B cell (primary cell): ENCODE measurements around the gene PNPLA6. TPM values are rescaled to one million over a fixed set of nuclear protein-coding genes. Genes with fewer than 3 reads are reported as not detected.

Experiments
- ATAC-seq: fragments of 200-7000 bp; cut with Tn5 transposase; one replicate; pipeline ENCODE4 v1.10.0; 2021; ENCODE audit warnings: low read depth, mild to moderate bottlenecking, moderate number of reproducible peaks, moderate library complexity
- CTCF ChIA-PET: fragments of 350-600 bp; sonication (Branson Sonifier 250); formaldehyde crosslinking; loops from one replicate; lab custom pipeline; 2021; ENCODE audit warnings: antibody characterized with exemption, inconsistent platforms; lab: Charles Lee
- POLR2A ChIA-PET: fragments of 350-600 bp; sonication (Branson Sonifier 250); formaldehyde crosslinking; loops from one replicate; lab custom pipeline; 2021; ENCODE audit warnings: antibody characterized with exemption; lab: Charles Lee
- DNase-seq: peaks from one replicate; pipeline ENCODE4 v3.0.0; 2013
- H2AFZ ChIP-seq: 2 replicates; pipeline ENCODE4 v1.6.1; 2012; ENCODE audit warnings: mild to moderate bottlenecking, low read depth, low read length; ENCODE audit not compliant: insufficient read depth, poor library complexity, severe bottlenecking
- H3K27ac ChIP-seq, 2 donors: 1 replicate in 1 of 2; 2 replicates in 1 of 2; pipeline ENCODE4 v1.5.1; 2012 to 2013; ENCODE audit warnings: low read length in 2 of 2, mild to moderate bottlenecking in 2 of 2, moderate library complexity in 1 of 2
- H3K27me3 ChIP-seq, 4 experiments: fragments of 200-600 bp in 1 of 4; sonication (generic) in 1 of 4; replicated peaks in 1 of 4; 1 replicate in 2 of 4; 2 replicates in 2 of 4; pipeline versions ENCODE4 v1.6.1 to v1.7.0; 2013 to 2016; ENCODE audit warnings: low read length in 3 of 4, mild to moderate bottlenecking in 2 of 4, mixed read lengths in 1 of 4, moderate library complexity in 1 of 4; ENCODE audit not compliant: insufficient read depth in 4 of 4, control insufficient read depth in 3 of 4; ENCODE audit errors: control extremely low read depth in 1 of 4
- H3K36me3 ChIP-seq, 2 experiments: replicated peaks in 1 of 2; 1 replicate in 1 of 2; 2 replicates in 1 of 2; pipeline versions ENCODE4 v1.6.1 to v1.7.1; 2013; ENCODE audit warnings: low read length in 1 of 2; ENCODE audit not compliant: insufficient read depth in 2 of 2, control insufficient read depth in 1 of 2; ENCODE audit errors: control extremely low read depth in 1 of 2, extremely low read depth in 1 of 2
- H3K4me1 ChIP-seq, 2 donors: fragments of 200-600 bp in 1 of 2; sonication (generic) in 1 of 2; 1 replicate in 1 of 2; 2 replicates in 1 of 2; pipeline versions ENCODE4 v1.5.1 to v1.6.1; 2013 to 2017; ENCODE audit warnings: low read length in 2 of 2; ENCODE audit not compliant: control insufficient read depth in 2 of 2, insufficient read depth in 2 of 2
- H3K4me2 ChIP-seq: replicated peaks from 2 replicates; pipeline ENCODE3; 2012; ENCODE audit warnings: mild to moderate bottlenecking, low read depth, low read length; ENCODE audit not compliant: poor library complexity, severe bottlenecking
- H3K4me3 ChIP-seq, 5 experiments: fragments of 200-600 bp in 1 of 5; sonication (generic) in 1 of 5; 1 replicate in 3 of 5; 2 replicates in 2 of 5; pipeline versions ENCODE4 v1.5.1 to v1.7.0; 2011 to 2016; ENCODE audit warnings: low read length in 4 of 5, mild to moderate bottlenecking in 4 of 5, low read depth in 2 of 5, control low read depth in 1 of 5, moderate library complexity in 1 of 5; ENCODE audit not compliant: insufficient read depth in 1 of 5; ENCODE audit errors: control extremely low read depth in 1 of 5, extremely low read depth in 1 of 5
- H3K79me2 ChIP-seq: fragments of 200-600 bp; sonication (generic); one replicate; pipeline ENCODE4 v1.6.0; 2016; ENCODE audit warnings: low read length; ENCODE audit not compliant: control insufficient read depth, insufficient read depth
- H3K9ac ChIP-seq: fragments of 200-600 bp; sonication (generic); 2 replicates; pipeline ENCODE4 v1.6.1; 2017; ENCODE audit warnings: mild to moderate bottlenecking, low read length, moderate library complexity
- H3K9me3 ChIP-seq, 3 donors: one replicate each; pipeline versions ENCODE4 v1.6.1 to v1.7.1; 2013; ENCODE audit warnings: low read length in 2 of 3; ENCODE audit not compliant: control insufficient read depth in 2 of 3, insufficient read depth in 1 of 3; ENCODE audit errors: control extremely low read depth in 1 of 3
- H4K20me1 ChIP-seq: 2 replicates; pipeline ENCODE4 v1.6.0; 2012; ENCODE audit warnings: mild to moderate bottlenecking, low read length; ENCODE audit not compliant: insufficient read depth, control insufficient read depth, poor library complexity, severe bottlenecking
- H3K27ac Mint-ChIP-seq: one replicate; pipeline ENCODE4 v1.8.0; 2021; ENCODE audit warnings: mixed read lengths
- H3K27me3 Mint-ChIP-seq: one replicate; pipeline ENCODE4 v1.8.0; 2021; ENCODE audit warnings: mixed read lengths
- H3K4me1 Mint-ChIP-seq: one replicate; pipeline ENCODE4 v1.8.0; 2021; ENCODE audit warnings: mixed read lengths
- H3K4me3 Mint-ChIP-seq: one replicate; pipeline ENCODE4 v1.8.0; 2021; ENCODE audit warnings: mixed read lengths
- H3K9me3 Mint-ChIP-seq: one replicate; pipeline ENCODE4 v1.8.0; 2022; ENCODE audit warnings: mixed read lengths; ENCODE audit not compliant: insufficient read depth
- CTCF ChIP-seq: fragments of 200-600 bp; IDR thresholded peaks from one replicate; pipeline ENCODE4 v1.8.0; 2022; ENCODE audit warnings: antibody characterized with exemption, mild to moderate bottlenecking
- EZH2 ChIP-seq: IDR thresholded peaks from 2 replicates; pipeline ENCODE4 v1.6.1; 2012; ENCODE audit warnings: borderline replicate concordance, low read depth, mild to moderate bottlenecking, moderate library complexity, low read length; ENCODE audit not compliant: insufficient read depth, poor library complexity, severe bottlenecking
- WGBS: methylation state at CpG from one replicate; pipeline ENCODE4 v1.1.5; 2013; ENCODE audit warnings: missing lambda C conversion rate; ENCODE audit not compliant: insufficient coverage; 5-methylcytosine and 5-hydroxymethylcytosine counted together
- intact Hi-C: fragments of 100-400 bp; cut with micrococcal nuclease; formaldehyde crosslinking; loops from one replicate; pipeline ENCODE4 v1.10.0; 2022
- polyA plus RNA-seq: library from polyadenylated mRNA; depleted of rRNA; stranded (reverse); fragments of >200 nt; gene quantifications from 2 replicates; pipeline ENCODE4 v1.2.3, GENCODE V29; 2012
- total RNA-seq, 2 donors: library from RNA; stranded (reverse); fragments of 120-200 nt in 1 of 2; gene quantifications; 1 replicate in 1 of 2; 2 replicates in 1 of 2; pipeline versions ENCODE4 v1.2.3 to v1.2.4, GENCODE V29; 2013 to 2022

The PNPLA6 gene
- total and polyA plus RNA-seq, 2 donors (not counting 1 experiment from before 2014, with no cell fraction given): 102 to 149 TPM

GRCh38 chr19:7528522-7529245, 6.8 kb upstream of the PNPLA6 start:
- H3K4me3 Mint-ChIP-seq: no peak overlapping the region
- 99% methylated on average over 32 of the region's 32 CpGs for WGBS
- Histone ChIP-seq H3K9ac (no peak overlapping the region), H2AFZ (no peak overlapping the region), H3K4me3 (no peak overlapping the region), H3K4me1 (peaks cover under 1 to 12% of the 10 kb centered on the region in 2 donors), H3K79me2 (no peaks in the 10 kb centered on the region), H3K27me3 (no peaks in the 10 kb centered on the region), H4K20me1 (no peaks in the 10 kb centered on the region), H3K4me2 (no peak overlapping the region), H3K36me3 (peaks cover 0 to 7% of the 10 kb centered on the region in 2 experiments), H3K27ac (no peak overlapping the region), H3K9me3 (no peaks in the 10 kb centered on the region)
- DNase-seq (no peak), ATAC-seq (no peak)
- no peaks in the 10 kb centered on the region for H3K9me3 Mint-ChIP-seq
- ChIA-PET POLR2A (no interaction called here), CTCF (no interaction called here)
- no peak for TF ChIP-seq EZH2
- TF ChIP-seq CTCF: no peak
- no peak overlapping the region for H3K27ac Mint-ChIP-seq
- H3K4me1 Mint-ChIP-seq: peaks cover 3% of the 10 kb centered on the region
- intact Hi-C loops: no loop called here
- no peaks in the 10 kb centered on the region for H3K27me3 Mint-ChIP-seq

GRCh38 chr19:7529246-7529600, 6.3 kb upstream of the PNPLA6 start:
- no peaks in the 10 kb centered on the region for H3K9me3 Mint-ChIP-seq
- no peak for DNase-seq
- H3K4me2 ChIP-seq: no peak overlapping the region
- ChIA-PET POLR2A (no interaction called here), CTCF (no interaction called here)
- intact Hi-C loops: no loop called here
- WGBS: 90% methylated on average over 14 of the region's 15 CpGs
- TF ChIP-seq EZH2 (no peak), CTCF (no peak)
- no peak overlapping the region for H3K4me3 ChIP-seq
- H3K9me3 ChIP-seq: no peaks in the 10 kb centered on the region
- H3K79me2 ChIP-seq: no peaks in the 10 kb centered on the region
- no peaks in the 10 kb centered on the region for H4K20me1 ChIP-seq
- H3K27ac ChIP-seq: no peak overlapping the region
- H3K36me3 ChIP-seq: peaks cover 0 to 7% of the 10 kb centered on the region in 2 experiments
- no peak for ATAC-seq
- no peaks in the 10 kb centered on the region for H3K27me3 Mint-ChIP-seq
- no peaks in the 10 kb centered on the region for H3K27me3 ChIP-seq
- peaks cover 0 to 14% of the 10 kb centered on the region in 2 donors for H3K4me1 ChIP-seq
- no peak overlapping the region for H2AFZ ChIP-seq
- H3K4me3 Mint-ChIP-seq: no peak overlapping the region
- no peak overlapping the region for H3K9ac ChIP-seq
- peaks cover 5% of the 10 kb centered on the region for H3K4me1 Mint-ChIP-seq
- no peak overlapping the region for H3K27ac Mint-ChIP-seq
